GM21360 (cell line): ENCODE results near the gene RTN1.

ENCODE experiments used
- ATAC-seq: cut with Tn5 transposase; IDR thresholded peaks from one replicate; pipeline ENCODE4 v1.9.1; 2021; ENCODE audit warnings: mild to moderate bottlenecking, moderate library complexity; ENCODE audit not compliant: unreplicated experiment

Gene RTN1

DNA sequence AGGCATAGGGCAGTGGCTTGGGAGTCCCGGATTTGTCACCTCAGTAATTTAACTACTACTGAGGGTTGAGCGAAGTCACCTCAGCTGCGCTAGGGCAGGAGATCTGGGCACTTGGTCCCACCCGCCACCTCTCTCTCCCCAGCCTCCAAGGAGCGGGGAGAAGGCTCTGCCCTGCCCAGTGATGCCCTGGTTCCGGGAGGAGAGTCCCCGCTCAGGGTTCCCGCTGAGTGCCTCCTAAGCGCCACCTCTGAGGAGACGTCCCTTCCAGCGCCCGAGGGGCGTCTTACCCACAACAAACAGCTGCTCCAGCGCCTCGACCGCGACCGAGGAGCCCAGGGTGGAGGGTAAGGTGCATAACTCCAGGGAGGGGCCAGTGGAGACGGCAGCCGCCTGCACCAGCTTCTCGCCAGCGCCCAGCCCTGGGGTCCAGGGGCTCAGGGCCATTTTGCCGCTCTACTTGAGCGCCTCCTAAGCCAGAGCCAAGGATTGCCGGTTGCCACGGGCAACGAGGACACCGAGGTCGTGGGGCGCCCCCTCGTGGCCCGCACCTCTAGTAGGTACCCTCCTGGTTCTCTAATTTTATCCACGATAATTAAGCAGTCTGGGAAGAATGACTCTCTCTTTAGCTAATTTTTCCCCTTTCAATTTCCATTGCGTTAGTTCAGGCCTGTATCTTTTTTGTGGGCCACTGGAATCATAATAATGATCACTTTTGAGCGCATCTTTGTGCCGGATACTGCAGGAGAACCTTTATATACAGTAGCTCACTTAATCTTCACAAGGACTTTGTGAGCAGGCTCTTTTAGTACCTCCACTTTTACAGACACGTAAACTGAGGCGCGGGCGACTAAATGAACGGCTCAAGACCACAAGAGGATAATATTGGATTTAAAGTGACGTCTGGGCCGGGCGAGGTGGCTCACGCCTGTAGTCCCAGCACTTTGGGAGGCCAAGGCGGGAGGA is 294.0 kb downstream of the RTN1 start, which contains the start of gene CCDC175:
TSS of gene CCDC175 (minus strand) at position 481 of the 963 bp plus-strand sequence. CDS start at position 444, 37 bp downstream.
- ATAC-seq: peak; percentile 97

DNA sequence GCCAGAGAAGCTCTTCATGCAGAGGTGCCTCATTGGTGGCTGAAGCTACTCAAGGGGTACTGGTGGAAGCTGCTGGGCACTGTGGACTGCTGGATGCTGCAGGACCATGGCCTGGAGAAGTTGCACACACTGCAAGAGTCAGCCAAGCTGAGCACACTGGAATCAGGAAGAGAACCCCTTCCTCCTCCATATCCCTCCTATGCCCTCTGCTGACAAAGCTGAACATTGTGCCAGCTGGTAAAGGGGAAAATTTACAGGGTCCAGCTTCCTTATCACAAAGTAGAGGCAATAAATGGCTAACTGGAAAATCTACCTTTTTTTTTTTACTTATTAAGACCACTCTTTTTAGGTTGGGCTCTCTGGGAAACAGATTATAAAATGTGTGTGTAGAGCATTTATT is 300.5 kb downstream of the RTN1 start:
- no peak for ATAC-seq

DNA sequence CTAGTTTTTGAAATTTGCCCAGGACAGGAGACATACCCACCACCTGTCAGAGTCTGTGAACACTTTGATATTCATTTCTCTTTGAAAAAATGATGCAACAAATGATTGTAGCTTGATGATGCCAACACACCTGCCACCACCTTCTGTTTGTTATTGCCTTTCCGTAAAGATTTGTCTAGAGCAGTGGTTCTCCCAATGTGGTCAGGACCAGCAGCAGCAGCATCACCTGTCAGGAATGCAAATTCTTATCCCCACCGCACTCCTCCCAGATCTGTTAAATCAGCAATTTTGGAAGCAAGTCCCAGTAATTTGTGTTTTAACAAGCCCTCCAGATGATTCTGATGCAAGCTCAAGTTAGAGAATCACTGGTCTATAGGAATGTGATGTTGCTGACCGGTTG is 303.9 kb downstream of the RTN1 start:
- ATAC-seq: no peak

DNA sequence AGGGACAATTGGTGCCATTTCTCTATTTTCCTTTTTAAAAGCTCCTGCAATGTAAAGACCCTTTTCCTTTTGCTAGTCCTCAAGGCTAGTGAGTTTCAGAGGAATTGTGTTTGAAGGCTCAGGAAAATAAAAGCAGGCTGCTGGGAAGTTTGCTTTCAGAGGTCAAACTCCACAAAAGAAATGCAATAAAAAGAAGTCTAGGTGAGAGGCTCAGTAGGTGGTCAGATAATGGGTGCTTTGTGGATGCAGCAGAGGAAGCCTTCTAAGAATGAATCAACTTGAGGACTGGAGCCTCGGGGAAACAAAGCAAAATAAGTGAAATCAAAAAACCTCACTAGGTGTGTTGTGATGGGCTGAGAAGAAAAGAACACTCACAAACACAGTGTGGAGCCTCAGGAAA is 304.3 kb downstream of the RTN1 start:
- no peak for ATAC-seq

DNA sequence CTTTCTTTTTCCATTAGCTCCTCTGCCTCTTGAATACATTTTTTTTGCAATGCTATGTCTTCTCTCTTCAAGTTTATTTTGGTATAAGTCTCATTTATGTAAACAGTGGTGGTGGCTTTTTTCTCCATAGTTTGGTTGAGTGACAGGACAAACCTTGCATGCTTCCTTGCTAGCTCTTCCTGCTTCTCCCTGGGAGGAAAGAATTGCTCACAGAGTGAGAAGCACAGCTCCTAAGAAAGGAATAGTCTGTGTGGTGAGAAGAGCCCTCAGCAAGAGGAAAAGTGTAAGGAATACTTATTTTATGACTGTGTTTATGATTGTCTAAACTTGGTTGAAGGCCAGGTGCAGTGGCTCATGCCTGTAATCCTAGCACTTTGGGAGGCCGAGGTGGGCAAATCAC is 305.5 kb downstream of the RTN1 start:
- ATAC-seq: no peak

DNA sequence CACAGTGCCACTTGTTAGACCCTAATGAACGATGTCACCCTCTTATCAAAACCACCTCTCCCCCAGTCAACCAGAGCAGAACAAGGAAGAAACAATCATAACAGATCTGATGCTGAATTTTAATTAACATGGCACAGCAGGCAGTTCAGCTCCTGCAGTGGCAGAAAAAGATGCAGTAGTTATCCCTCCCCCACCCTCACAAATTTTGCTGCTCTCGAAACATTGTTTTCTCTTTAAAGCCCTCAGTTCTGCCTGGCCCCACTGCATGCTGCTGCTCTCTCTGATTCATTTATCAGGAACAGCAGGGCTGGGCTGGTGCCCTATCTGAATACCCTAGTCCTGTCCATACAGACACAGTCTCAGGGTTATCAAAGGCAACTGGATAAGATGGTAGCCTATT is 306.2 kb downstream of the RTN1 start:
- no peak for ATAC-seq

DNA sequence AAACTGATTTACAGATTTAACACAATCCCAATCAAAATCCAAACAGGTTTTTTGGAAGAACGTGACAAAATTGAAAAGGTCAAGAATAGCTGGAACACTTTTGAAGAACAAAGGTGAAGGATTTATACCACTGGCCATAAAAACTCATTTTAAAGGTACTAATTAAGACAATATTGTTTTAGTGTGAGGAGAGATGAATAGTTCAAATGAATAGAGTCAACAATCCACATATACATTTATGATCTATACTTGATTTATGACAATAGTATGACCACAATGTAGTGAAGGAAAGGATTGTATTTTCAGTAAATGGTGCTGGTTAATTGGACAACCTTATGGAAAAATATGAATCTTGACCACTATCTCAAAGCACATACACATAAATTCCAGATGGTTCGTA is 323.3 kb downstream of the RTN1 start:
- no peak for ATAC-seq
